Ramos (cell line): ENCODE results near the gene ACOT9.
"Not testable (repeated sequence)": the region's sequence is repeated elsewhere in the genome, so short reads cannot be mapped to it uniquely, and the experiment has no call there.

Experiments used
- in situ Hi-C: fragments of 300-500 bp; cut with MboI; formaldehyde crosslinking; loops from one replicate; pipeline ENCODE4 v1.14.3; 2022; ENCODE audit warnings: low sequenced_read_pairs; ENCODE audit not compliant: unreplicated experiment

Gene ACOT9

GRCh38 chrX:23766650-23767551 is 23.8 kb upstream of the ACOT9 start:
- in situ Hi-C loops = no loop called here

DNA sequence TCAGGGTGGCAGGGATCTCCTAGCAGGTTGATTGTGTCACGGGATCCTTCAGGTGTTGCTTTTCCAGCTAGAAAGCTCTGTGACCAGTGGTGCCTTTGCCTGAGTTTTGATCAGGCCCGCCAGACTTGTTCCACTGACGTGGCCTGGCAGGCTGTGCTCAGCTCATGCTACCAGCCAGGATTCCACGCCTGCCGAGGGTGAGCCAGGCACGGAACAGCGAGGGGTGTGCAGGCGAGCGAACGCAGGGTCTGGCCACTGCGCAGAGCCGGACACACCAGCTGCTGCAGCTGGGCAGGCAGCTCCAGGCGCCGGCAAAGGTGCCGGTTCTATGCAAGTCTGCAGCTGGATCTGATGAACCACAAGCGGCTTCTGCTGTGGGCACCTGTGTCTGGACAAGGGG is 22.8 kb upstream of the ACOT9 start:
- in situ Hi-C loops = no loop called here

- in situ Hi-C loops = no loop called here
Measured at GRCh38 chrX:23765449-23765848, 22.4 kb upstream of the ACOT9 start.

GRCh38 chrX:23764188-23764984 is 21.3 kb upstream of the ACOT9 start:
- in situ Hi-C loops = no loop called here

DNA sequence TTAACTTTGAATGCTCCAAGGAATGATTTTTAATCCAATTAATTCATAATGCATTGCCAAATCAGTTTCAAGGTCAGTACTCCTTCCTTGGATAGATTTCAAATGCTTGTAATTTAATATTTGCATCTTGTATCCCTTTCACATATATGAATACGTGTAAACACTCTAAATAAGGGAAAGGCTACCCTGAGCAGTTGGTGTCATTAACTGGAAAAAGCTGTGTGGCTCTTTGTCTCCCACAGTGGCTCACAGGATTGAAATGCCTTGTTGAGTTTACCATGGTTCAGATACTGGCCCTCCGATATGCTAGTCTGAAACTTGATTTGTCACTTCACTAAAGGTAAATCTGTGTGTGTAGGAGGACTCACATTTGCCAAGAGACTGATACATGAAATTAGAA is 16.7 kb upstream of the ACOT9 start:
- in situ Hi-C loops = loop anchor here (10.0 kb wide), 1 partner anchor 145 kb away; the partner anchor contains the start of genes APOO and CXorf58

DNA sequence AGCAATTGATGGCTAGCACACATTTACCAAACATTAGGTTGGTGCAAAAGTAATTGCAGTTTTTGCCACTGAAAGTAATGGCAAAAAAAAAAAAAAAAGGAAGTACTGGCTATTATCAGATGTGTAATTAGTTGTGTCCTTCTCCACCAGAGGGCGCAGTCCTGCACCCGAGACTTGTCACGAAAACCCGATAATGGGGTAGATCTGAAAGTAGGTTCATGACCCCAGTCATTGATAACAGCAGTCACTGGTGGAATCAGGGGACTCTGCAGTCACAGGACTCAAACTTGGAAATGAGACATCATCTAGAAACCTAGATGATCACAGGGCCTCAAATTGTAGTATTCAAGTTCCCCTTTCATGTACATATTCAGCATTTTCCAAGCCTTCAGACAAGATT is 13.1 kb upstream of the ACOT9 start:
- in situ Hi-C loops = loop anchor here (10.0 kb wide), 1 partner anchor 149 kb away; the partner anchor contains the start of genes APOO and CXorf58

- in situ Hi-C loops = loop anchor here (10.0 kb wide), 1 partner anchor 150 kb away; the partner anchor contains the start of genes APOO and CXorf58
Measured at GRCh38 chrX:23754664-23755063, 11.6 kb upstream of the ACOT9 start.

- in situ Hi-C loops = loop anchor here (10.0 kb wide), 1 partner anchor 152 kb away; the partner anchor contains the start of genes APOO and CXorf58
Measured at GRCh38 chrX:23752740-23753415, 9.8 kb upstream of the ACOT9 start.

- in situ Hi-C loops = no loop called here
Measured at GRCh38 chrX:23749576-23749975, 6.5 kb upstream of the ACOT9 start.

DNA sequence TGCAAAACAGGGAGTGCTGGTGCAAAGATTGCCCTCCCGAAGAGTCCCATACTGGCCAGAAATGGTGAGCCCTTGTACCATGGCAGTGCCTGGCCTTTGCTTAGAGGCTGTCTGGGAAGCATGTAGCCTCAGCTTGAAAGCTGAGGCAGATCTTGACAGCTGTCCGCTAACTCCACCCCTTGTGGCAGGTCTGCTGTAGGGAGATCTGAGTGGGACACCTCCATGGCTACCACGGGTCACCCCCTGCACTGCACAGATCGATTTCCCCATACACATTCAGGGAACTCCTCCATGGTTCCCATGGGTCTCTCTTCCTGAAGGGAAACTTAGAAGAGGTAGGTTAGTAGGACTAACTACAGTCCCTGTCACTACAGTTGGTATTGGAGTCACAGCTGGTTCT is 6.1 kb upstream of the ACOT9 start:
- in situ Hi-C loops = no loop called here

DNA sequence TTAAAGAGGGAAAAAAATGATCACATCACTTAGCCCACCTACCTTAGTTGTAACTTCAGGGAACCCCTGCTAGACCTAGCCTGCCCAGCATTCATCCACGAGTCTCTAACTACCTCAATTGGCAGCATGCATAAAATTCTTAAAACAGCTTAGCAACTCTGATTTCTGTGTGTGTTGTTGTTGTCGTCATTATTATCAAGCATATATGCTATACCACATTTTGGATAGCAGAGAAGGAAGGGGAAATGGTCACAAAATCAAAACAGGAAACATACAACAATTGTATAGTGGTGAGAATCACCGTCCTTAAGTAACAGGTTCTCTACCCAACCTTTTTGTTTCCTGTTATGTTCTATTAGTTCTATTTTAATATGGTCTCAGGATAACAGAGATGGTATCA is 2.7 kb upstream of the ACOT9 start:
- in situ Hi-C loops = no loop called here

GRCh38 chrX:23743623-23743971 is 521 bp upstream of the ACOT9 start:
- in situ Hi-C loops = not testable (repeated sequence)

DNA sequence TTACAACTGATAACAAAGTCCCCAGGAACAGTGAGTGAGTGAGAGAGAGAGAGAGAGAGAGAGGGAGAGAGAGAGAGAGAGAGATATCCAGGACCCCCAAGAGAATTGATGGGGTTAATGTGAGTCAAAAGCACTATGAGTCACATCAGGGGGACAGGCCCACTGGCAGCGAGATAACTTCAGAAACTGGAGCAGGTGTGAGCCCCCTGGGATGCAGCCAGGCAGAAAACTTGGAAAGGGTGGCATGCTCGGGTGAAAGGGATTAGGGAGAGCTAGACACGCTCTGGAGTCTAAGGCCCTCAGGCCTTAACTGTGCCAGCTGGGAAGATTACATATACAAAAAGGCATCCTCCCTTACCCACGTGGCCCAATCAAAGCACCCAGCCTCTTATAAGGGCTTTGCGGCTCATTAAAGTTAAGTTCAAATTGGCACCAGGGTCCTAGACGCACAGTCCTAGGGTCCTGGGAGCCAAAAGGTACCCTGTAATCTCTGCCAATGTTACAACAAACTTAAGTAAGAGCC is 841 bp downstream of the ACOT9 start:
- in situ Hi-C loops = no loop called here

- in situ Hi-C loops = no loop called here
Measured at GRCh38 chrX:23737413-23737812, 5.7 kb downstream of the ACOT9 start.

- in situ Hi-C loops = no loop called here
Measured at GRCh38 chrX:23736030-23736429, 7.0 kb downstream of the ACOT9 start.

DNA sequence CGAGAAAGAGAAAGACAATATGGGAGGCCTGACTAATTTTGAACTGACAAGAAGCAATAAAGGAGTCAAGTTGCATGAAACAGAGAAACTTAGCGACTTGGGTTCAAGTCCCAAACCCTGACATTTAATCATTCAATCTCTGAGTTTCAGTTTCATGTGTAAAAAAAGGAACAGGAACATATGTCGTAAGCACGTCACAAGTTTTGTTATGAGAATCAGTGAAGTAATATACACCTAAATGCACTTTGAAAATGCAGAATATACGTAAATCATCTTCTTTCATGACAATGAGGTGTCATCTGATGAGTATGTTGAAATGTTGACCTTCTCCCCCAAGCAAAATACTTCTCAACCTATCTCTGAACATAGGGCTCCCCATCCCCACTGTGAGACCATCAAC is 10.4 kb downstream of the ACOT9 start:
- in situ Hi-C loops = no loop called here

GRCh38 chrX:23731951-23732350 is 11.1 kb downstream of the ACOT9 start:
- in situ Hi-C loops = no loop called here

DNA sequence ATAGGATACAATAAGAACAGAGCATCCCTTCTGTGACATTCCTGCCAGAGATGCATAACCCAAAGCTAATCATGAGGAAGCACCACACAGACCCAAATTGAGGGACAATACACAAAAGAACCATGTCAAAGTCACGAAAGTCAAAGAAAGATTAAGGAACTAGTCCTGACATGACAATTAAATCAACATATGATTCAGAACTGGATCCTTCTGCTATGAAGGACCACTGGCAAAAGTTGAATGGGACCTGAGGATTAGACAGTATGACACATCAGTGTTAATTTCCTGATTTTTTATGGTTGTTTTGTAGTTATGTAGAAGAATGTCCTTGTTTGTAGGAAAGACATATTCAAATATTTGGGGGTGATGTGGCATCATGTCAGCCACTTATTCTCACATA is 13.9 kb downstream of the ACOT9 start:
- in situ Hi-C loops = no loop called here

GRCh38 chrX:23727206-23727605 is 15.9 kb downstream of the ACOT9 start:
- in situ Hi-C loops = no loop called here

GRCh38 chrX:23726191-23726590 is 16.9 kb downstream of the ACOT9 start:
- in situ Hi-C loops = no loop called here
